Panc1 (cell line): ENCODE results near the gene DDC. TPM values are rescaled to one million over a fixed set of nuclear protein-coding genes. Genes with fewer than 3 reads are reported as not detected.

Experiments
- ATAC-seq: fragments of 200-7000 bp; cut with Tn5 transposase; 2 replicates; pipeline ENCODE4 v1.9.1; 2020; ENCODE audit warnings: mild to moderate bottlenecking, moderate library complexity
- BruUV-seq: library from RNA; stranded (reverse); fragments of 400-500 nt; replicated peaks from 2 replicates; lab custom pipeline; 2021; lab: Mats Ljungman, UMichigan
- CTCF ChIA-PET: fragments of 300-600 bp; sonication (Branson Sonifier 250); formaldehyde crosslinking; loops from one replicate; lab custom pipeline; 2022; ENCODE audit warnings: antibody characterized with exemption; lab: Charles Lee
- POLR2A ChIA-PET: fragments of 300-600 bp; sonication (Branson Sonifier 250); formaldehyde crosslinking; loops from one replicate; lab custom pipeline; 2022; ENCODE audit warnings: antibody characterized with exemption; lab: Charles Lee
- DNase-seq: peaks from one replicate; pipeline ENCODE4 v3.0.0-alpha.2; 2010; ENCODE audit warnings: low read depth, low spot score
- H3K27ac ChIP-seq: 2 replicates; pipeline ENCODE4 v1.5.1; 2011; ENCODE audit warnings: mild to moderate bottlenecking, low read length, inconsistent platforms
- H3K27me3 ChIP-seq: fragments of 200-500 bp; sonication (Bioruptor generic); 2 replicates; pipeline ENCODE4 v1.6.0; 2014; ENCODE audit warnings: low read length, inconsistent platforms; ENCODE audit not compliant: control insufficient read depth, insufficient read depth
- H3K36me3 ChIP-seq: fragments of 200-500 bp; sonication (Bioruptor generic); 2 replicates; pipeline ENCODE4 v1.5.1; 2014; ENCODE audit warnings: inconsistent platforms, mild to moderate bottlenecking, low read length, moderate library complexity; ENCODE audit not compliant: control insufficient read depth, insufficient read depth
- H3K4me1 ChIP-seq: 2 replicates; pipeline ENCODE4 v1.5.1; 2011; ENCODE audit warnings: inconsistent platforms, mild to moderate bottlenecking, low read length, moderate library complexity; ENCODE audit not compliant: control insufficient read depth, insufficient read depth
- H3K4me3 ChIP-seq, 2 experiments: 2 replicates each; pipeline ENCODE4 v1.5.1; 2011 to 2012; ENCODE audit warnings: low read depth in 2 of 2, low read length in 2 of 2, mild to moderate bottlenecking in 2 of 2, inconsistent platforms in 1 of 2, moderate library complexity in 1 of 2
- H3K9me3 ChIP-seq: fragments of 200-500 bp; sonication (Bioruptor generic); 2 replicates; pipeline ENCODE4 v1.5.1; 2014; ENCODE audit warnings: low read depth, mild to moderate bottlenecking, inconsistent platforms, low read length, moderate library complexity; ENCODE audit not compliant: control insufficient read depth, insufficient read depth
- CTCF ChIP-seq: fragments of 450-650 bp; IDR thresholded peaks from 2 replicates; pipeline ENCODE4 v1.5.1; 2017; ENCODE audit warnings: mild to moderate bottlenecking
- POLR2AphosphoS5 ChIP-seq: IDR thresholded peaks from 2 replicates; pipeline ENCODE4 v1.6.1; 2012; ENCODE audit warnings: mild to moderate bottlenecking, low read depth, low read length, moderate library complexity
- REST ChIP-seq, 2 experiments: IDR thresholded peaks; 2 replicates each; pipeline ENCODE4 v1.6.1; 2011 to 2012; ENCODE audit warnings: low read depth in 2 of 2, control low read depth in 1 of 2, low read length in 1 of 2, mild to moderate bottlenecking in 1 of 2, moderate library complexity in 1 of 2; ENCODE audit not compliant: insufficient read depth in 1 of 2
- SIN3A ChIP-seq: IDR thresholded peaks from 2 replicates; pipeline ENCODE4 v1.6.1; 2012; ENCODE audit warnings: low read depth, mild to moderate bottlenecking, low read length, moderate library complexity, borderline replicate concordance; ENCODE audit not compliant: insufficient read depth
- TCF7L2 ChIP-seq: IDR thresholded peaks from 2 replicates; pipeline ENCODE4 v1.6.1; 2011; ENCODE audit warnings: mild to moderate bottlenecking, low read depth, low read length, inconsistent platforms
- in situ Hi-C: cut with HindIII; loops from 2 replicates; pipeline ENCODE4 v1.10.0; 2016; ENCODE audit warnings: low sequenced_read_pairs, low pct_unique_long_range_greater_than_20kb
- intact Hi-C: fragments of 100-400 bp; cut with micrococcal nuclease; formaldehyde crosslinking; loops from one replicate; pipeline ENCODE4 v1.10.0; 2022; ENCODE audit not compliant: unreplicated experiment
- total RNA-seq: library from RNA; stranded (reverse); gene quantifications from one replicate; pipeline ENCODE4 v1.2.1, GENCODE V29; 2021; ENCODE audit not compliant: unreplicated experiment

The DDC gene
- total RNA-seq, 1 experiment from 2014 or later = not detected

- POLR2A ChIA-PET = no interaction called here
- no peaks in the 10 kb centered on the region for H3K4me1 ChIP-seq
- no peaks in the 10 kb centered on the region for H3K27me3 ChIP-seq
- TF ChIP-seq SIN3A (no peak), CTCF (no peak), TCF7L2 (no peak), REST (IDR thresholded peaks at IDR 0.05; ENCODE audit: insufficient read depth in 1 of 2, low read depth in 2 of 2, low read length in 1 of 2) (no peak), POLR2AphosphoS5 (no peak)
- in situ Hi-C loops = no loop called here
- CTCF ChIA-PET = no interaction called here
- no peak for ATAC-seq
- no peaks in the 10 kb centered on the region for H3K36me3 ChIP-seq
- no peak overlapping the region for H3K4me3 ChIP-seq
- intact Hi-C loops = no loop called here
- DNase-seq = no peak
- no TSS peak for BruUV-seq
- no peaks in the 10 kb centered on the region for H3K9me3 ChIP-seq
- no peak overlapping the region for H3K27ac ChIP-seq
Observed at GRCh38 chr7:50427518-50427917, 137.7 kb downstream of the DDC start.

- ATAC-seq (no peak), DNase-seq (no peak)
- Histone ChIP-seq H3K27me3 (no peaks in the 10 kb centered on the region), H3K4me1 (no peaks in the 10 kb centered on the region), H3K9me3 (no peaks in the 10 kb centered on the region), H3K36me3 (no peaks in the 10 kb centered on the region), H3K27ac (no peak overlapping the region), H3K4me3 (no peak overlapping the region)
- no TSS peak for BruUV-seq
- intact Hi-C loops (no loop called here), in situ Hi-C loops (no loop called here)
- ChIA-PET CTCF (no interaction called here), POLR2A (no interaction called here)
- TF ChIP-seq CTCF = no peak
- no peak for TF ChIP-seq REST (IDR thresholded peaks at IDR 0.05; ENCODE audit: insufficient read depth in 1 of 2, low read depth in 2 of 2, low read length in 1 of 2)
- TF ChIP-seq SIN3A = no peak
- no peak for TF ChIP-seq POLR2AphosphoS5
- no peak for TF ChIP-seq TCF7L2
Observed at GRCh38 chr7:50426280-50427045, 138.7 kb downstream of the DDC start.
